ES-I3 (cell line): Measurements from ENCODE around the gene UHRF2.
A peak's percentile ranks its signal among the peaks of the same experiment; 100 is the strongest.

Experiments used
- H3K36me3 ChIP-seq: 2 replicates; pipeline ENCODE4 v1.6.1; 2013; ENCODE audit warnings: mild to moderate bottlenecking, low read length, control low read depth, moderate library complexity; ENCODE audit not compliant: insufficient read depth
- H3K4me1 ChIP-seq: 2 replicates; pipeline ENCODE4 v1.6.1; 2013; ENCODE audit warnings: mild to moderate bottlenecking, control low read depth, low read length; ENCODE audit not compliant: insufficient read depth
- H3K9ac ChIP-seq: 2 replicates; pipeline ENCODE4 v1.6.1; 2013; ENCODE audit warnings: low read depth, mild to moderate bottlenecking, low read length, moderate library complexity
- H3K9me3 ChIP-seq: 2 replicates; pipeline ENCODE4 v1.6.1; 2013; ENCODE audit warnings: mild to moderate bottlenecking, low read length, moderate library complexity; ENCODE audit not compliant: control insufficient read depth, insufficient read depth

The UHRF2 gene

DNA sequence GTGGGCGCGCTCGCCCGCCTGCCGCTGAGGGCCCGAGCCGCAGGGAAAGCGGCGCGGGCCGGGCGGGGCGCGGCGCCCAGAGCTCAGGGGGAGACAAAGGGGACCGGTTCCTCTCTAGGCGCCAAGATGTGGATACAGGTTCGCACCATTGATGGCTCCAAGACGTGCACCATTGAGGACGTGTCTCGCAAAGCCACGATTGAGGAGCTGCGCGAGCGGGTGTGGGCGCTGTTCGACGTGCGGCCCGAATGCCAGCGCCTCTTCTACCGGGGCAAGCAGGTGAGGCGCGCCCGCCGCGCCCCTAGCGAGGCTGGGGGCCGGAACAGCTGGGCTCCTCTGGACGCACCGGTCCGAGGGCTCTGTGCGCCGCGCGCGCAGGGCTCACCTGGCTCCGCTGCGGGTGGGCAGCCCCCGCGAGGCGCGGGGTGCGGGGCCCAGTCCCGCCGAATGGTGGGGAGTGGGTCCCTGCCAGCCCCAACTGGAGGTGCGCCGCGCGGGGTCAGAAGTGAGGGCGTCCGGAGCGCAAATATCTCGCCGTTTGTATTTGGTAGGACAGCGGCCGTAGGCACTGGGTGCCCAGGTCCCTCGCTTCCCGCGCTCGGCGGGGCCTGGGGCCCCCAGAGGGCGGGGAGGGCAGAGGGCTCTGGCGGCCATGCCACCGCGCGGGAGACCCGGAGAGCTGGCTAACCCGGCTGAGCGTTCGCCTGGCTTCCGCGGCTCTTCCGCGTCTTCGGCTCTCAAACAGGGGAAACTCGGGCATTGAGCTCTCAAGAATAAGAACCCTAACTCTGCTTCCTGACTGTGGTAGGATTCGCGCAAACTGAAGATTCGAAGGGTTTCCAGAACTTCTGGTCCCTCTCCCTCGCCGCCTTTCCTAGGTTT is 607 bp downstream of the UHRF2 start:
- Histone ChIP-seq H3K36me3 (no peaks in the 10 kb centered on the region), H3K9me3 (no peaks in the 10 kb centered on the region), H3K9ac (peak overlapping the region; percentile 98), H3K4me1 (no peaks in the 10 kb centered on the region)

DNA sequence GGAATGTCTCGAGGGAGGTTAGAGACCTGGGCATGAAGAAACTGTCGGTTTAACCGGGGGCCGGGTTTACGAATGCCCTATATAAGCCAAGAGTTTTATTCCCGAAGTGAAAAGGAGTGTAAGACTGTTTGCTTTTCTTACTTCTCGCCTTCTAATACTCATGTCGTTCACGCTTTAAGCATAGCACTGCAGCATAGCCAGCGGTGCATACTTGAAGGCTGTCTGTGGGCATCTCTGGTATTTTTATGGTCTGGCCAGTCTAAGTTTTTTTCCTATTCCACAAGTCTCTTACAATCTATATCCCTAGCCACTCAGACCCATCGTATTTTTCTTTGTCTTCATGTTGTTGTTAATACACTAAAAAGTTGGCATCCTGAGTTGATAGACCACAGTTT is 1.2 kb downstream of the UHRF2 start:
- H3K9me3 ChIP-seq, result no peaks in the 10 kb centered on the region
- H3K9ac ChIP-seq, result peak overlapping the region; percentile 98
- H3K4me1 ChIP-seq, result no peaks in the 10 kb centered on the region
- no peaks in the 10 kb centered on the region for H3K36me3 ChIP-seq

DNA sequence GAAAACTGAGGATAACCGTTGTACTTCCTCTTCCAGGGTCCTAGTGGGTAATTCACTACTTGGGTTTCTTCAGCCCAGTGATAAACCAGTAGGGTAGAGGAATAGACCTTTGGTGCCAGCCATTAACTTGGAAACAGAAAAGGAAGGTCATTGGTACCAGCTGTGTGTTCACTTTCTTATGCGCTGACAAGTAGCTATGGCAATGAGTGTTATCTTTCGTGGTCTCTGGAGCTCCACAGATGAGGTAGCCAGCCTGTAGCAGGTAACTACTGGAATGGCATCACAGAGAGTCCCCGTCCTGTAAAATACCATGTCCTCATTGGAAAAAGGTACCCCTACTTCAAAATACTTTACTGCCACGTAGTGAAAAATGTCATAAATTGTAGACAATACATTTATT is 2.3 kb downstream of the UHRF2 start:
- H3K36me3 ChIP-seq, result no peaks in the 10 kb centered on the region
- no peak overlapping the region for H3K9ac ChIP-seq
- no peaks in the 10 kb centered on the region for H3K9me3 ChIP-seq
- H3K4me1 ChIP-seq, result no peaks in the 10 kb centered on the region

- no peak overlapping the region for H3K9ac ChIP-seq
- H3K9me3 ChIP-seq, result no peaks in the 10 kb centered on the region
- H3K4me1 ChIP-seq, result no peaks in the 10 kb centered on the region
- H3K36me3 ChIP-seq, result no peaks in the 10 kb centered on the region
These were observed 4.2 kb downstream of the UHRF2 start for GRCh38 chr9:6417186-6417585.

DNA sequence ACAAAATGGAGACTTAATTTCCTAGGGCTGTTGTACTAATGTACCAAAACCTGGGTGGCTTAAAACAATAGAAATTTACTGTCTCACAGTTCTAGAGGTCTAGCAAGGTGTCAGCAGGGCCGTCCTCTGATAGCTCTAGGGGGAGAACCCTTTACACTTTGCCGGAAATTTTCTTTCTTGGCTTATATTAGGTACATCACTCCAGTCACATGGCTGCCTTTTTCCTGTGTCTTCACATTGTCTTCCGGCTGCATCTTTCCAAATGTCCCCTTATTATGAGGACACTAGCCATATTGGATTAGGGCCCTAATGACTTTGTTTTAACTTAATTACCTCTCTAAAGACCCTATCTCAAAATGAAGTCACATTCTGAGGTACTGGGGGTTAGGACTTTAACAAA is 5.8 kb downstream of the UHRF2 start:
- Histone ChIP-seq H3K9me3 (no peaks in the 10 kb centered on the region), H3K9ac (no peak overlapping the region), H3K4me1 (no peaks in the 10 kb centered on the region), H3K36me3 (no peaks in the 10 kb centered on the region)

DNA sequence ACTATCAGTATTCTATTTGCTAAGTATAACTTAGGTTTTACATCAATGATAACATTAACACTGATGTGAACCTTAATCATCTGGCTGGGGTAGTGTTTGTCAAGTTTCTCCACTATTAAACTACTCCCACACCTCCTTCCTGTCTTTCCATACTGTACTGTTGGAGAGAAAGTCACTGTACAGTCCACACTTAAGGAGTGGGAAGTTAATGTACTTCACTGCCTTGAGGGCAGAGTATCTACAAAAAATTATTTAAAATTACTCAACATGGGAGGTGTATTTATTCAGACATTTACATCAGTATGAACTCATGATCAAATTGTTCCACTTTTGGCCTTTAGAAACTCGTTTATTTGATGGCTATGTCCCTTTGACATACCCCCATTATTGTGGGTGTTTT is 11.9 kb downstream of the UHRF2 start:
- no peaks in the 10 kb centered on the region for H3K36me3 ChIP-seq
- no peak overlapping the region for H3K9ac ChIP-seq
- H3K4me1 ChIP-seq, result 0 out of 2 replicates have a peak, but pooled peaks cover 3% of the 10 kb centered on the region
- no peaks in the 10 kb centered on the region for H3K9me3 ChIP-seq

GRCh38 chr9:6426117-6426516 is 13.1 kb downstream of the UHRF2 start:
- Histone ChIP-seq H3K4me1 (0 out of 2 replicates have a peak, but pooled peaks cover 3% of the 10 kb centered on the region), H3K9ac (no peak overlapping the region), H3K36me3 (no peaks in the 10 kb centered on the region), H3K9me3 (no peaks in the 10 kb centered on the region)

DNA sequence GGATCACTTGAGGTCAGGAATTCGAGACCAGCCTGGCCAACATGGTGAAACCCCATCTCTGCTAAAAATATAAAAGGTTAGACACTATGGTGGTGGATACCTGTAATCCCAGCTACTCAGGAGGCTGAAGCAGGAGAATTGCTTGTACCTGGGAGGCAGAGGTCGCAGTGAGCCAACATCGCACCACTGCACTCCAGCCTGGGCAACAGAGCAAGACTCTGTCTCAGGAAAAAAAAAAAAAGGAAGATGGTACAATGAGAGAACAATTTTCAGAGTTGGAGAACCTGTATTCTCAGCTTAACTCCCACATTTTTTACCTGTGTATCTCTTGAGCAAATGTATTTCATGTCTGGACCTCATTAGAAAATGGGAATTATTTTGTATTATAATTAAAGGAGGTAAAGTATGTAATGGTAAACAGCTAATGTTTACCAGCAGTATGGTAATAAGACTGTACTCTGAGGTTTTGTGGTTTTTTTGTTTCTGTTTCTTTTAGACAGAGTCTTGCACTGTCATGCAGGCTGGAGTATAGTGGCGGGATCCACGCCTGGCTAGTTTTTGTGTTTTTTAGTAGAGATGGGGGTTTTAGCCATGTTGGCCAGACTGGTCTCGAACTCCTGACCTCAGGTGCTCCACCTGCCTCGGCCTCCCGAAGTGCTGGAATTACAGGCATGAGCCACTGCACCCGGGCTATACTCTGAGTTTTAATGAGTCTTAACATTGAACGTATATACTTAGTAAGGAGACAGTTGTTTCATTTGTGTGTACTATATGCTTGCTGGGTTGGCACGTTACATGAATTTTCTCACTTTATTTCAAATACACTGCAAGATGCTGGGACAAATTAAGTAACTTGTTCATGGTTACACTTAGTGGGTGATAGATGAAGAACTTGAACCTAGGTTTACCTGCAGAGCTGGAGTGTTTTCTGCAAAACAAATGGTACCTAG is 16.2 kb downstream of the UHRF2 start:
- H3K36me3 ChIP-seq, result no peaks in the 10 kb centered on the region
- 0 out of 2 replicates have a peak, but pooled peaks cover 3% of the 10 kb centered on the region for H3K4me1 ChIP-seq
- H3K9me3 ChIP-seq, result no peaks in the 10 kb centered on the region
- no peak overlapping the region for H3K9ac ChIP-seq

- H3K4me1 ChIP-seq, result no peaks in the 10 kb centered on the region
- H3K36me3 ChIP-seq, result no peaks in the 10 kb centered on the region; the same call in 1 of the 2 replicates
- no peaks in the 10 kb centered on the region for H3K9me3 ChIP-seq
- H3K9ac ChIP-seq, result no peak overlapping the region
These were observed 18.0 kb downstream of the UHRF2 start for GRCh38 chr9:6431038-6431437.

GRCh38 chr9:6433410-6433809 is 20.4 kb downstream of the UHRF2 start:
- Histone ChIP-seq H3K4me1 (no peaks in the 10 kb centered on the region), H3K36me3 (no peaks in the 10 kb centered on the region; the same call in 1 of the 2 replicates), H3K9me3 (no peaks in the 10 kb centered on the region), H3K9ac (no peak overlapping the region)

GRCh38 chr9:6439051-6439703 is 26.2 kb downstream of the UHRF2 start:
- Histone ChIP-seq H3K4me1 (no peaks in the 10 kb centered on the region), H3K9me3 (no peaks in the 10 kb centered on the region), H3K9ac (no peak overlapping the region), H3K36me3 (no peaks in the 10 kb centered on the region; the same call in 1 of the 2 replicates)

GRCh38 chr9:6440405-6440804 is 27.4 kb downstream of the UHRF2 start:
- Histone ChIP-seq H3K36me3 (no peaks in the 10 kb centered on the region), H3K9me3 (no peaks in the 10 kb centered on the region), H3K9ac (no peak overlapping the region), H3K4me1 (no peaks in the 10 kb centered on the region)

DNA sequence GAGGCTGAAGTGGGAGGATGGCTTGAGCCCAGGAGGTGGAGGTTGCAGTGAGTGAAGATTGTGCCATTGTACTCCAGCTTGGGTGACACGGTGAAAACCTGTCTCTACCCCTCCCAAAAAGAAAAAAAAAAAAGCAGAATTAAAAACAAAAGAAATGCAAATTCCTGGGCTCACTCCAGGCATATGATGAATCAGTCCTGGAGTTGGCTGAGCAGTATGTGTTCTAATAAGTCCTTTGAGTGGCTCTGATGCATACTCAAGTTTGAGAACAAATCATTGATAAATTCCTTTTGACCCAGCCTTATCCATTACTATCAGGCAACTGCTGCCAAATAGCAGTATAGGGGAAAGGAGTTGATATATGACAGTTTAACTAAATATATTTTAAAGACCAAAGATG is 28.3 kb downstream of the UHRF2 start:
- no peak overlapping the region for H3K9ac ChIP-seq
- no peaks in the 10 kb centered on the region for H3K36me3 ChIP-seq
- no peaks in the 10 kb centered on the region for H3K9me3 ChIP-seq
- H3K4me1 ChIP-seq, result no peaks in the 10 kb centered on the region

GRCh38 chr9:6443661-6444060 is 30.7 kb downstream of the UHRF2 start:
- Histone ChIP-seq H3K4me1 (no peaks in the 10 kb centered on the region; the same call in 1 of the 2 replicates), H3K9ac (no peak overlapping the region), H3K36me3 (no peaks in the 10 kb centered on the region), H3K9me3 (no peaks in the 10 kb centered on the region)
